ENCODE measurements around the gene ENOSF1.
"Not testable (repeated sequence)": the region's sequence is repeated elsewhere in the genome, so short reads cannot be mapped to it uniquely, and the experiment has no call there.

ENOSF1 gene

GRCh38 chr18:706405-706804 is 6.0 kb downstream of the ENOSF1 start:
- DNase-seq = no peak

DNA sequence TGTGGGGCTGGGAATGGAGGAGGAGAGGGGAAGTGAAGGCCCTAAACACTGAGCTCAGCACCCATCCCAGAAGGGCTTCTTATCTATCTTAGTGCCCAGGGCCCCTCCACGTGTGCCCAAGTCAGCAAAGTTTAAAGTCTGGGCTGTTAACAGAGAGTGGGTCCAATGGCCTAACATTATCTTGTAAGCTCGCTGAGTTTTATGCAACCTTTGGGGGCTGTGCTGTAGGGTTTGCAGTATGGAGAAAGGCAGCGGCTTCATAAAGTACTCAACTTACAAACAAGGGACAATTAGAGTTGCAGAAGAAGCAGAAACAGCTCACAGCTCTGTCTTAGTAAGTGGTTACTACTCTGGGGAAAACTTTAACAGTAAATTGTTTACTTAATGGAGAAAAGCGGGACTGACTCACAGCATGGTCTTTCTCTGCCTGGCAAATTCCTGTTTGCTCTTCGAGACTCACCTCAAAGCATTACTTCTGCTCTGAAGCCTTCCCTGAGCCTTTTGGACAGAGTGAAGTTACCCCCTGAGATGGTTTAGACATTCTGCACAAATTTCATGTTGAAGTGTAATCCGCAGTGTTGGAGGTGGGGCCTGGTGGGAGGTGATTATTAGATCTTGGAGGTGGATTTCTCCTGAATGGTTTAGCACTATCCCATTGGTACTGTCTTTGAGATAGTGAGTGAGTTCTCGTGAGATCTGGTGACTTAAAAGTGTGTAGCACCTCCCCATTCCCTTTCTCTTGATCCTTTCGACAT is 9.0 kb downstream of the ENOSF1 start:
- DNase-seq = no peak

GRCh38 chr18:697800-698199 is 14.6 kb downstream of the ENOSF1 start:
- DNase-seq = no peak

- DNase-seq = no peak
These were observed 15.4 kb downstream of the ENOSF1 start for GRCh38 chr18:697012-697411.

DNA sequence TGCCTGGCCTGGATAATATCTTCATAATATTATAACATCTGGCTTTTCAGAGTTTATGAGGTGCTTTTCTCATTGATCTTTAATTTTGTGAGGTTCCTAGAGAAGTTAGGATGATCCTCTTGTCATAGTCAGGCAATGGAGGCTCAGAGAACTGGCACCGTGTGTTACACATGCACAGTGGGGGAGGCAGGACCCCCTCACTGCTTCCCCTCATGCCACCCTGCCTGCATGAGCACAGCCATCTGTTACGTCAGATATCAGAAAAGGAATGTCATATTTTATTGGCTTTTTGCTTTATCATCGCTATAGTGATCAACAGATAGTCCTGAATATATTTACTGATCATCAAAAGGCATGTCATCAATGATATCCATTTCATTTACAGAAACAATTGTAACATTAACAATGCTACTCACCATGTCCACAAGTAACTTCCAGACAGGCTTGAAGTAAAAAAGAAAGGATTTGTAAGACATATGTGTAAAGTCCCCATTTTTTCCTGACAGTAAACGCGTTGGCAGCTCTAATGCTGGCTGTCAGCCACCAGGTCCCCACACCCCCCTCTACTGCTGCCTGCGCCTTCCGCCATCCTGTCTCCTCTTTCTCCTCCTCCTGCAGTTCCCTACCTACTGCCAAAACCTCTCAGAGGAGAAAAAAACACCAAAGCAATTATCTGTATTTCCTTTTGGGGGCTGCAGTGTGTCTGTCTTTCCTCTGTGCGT is 18.8 kb downstream of the ENOSF1 start:
- DNase-seq = no peak

DNA sequence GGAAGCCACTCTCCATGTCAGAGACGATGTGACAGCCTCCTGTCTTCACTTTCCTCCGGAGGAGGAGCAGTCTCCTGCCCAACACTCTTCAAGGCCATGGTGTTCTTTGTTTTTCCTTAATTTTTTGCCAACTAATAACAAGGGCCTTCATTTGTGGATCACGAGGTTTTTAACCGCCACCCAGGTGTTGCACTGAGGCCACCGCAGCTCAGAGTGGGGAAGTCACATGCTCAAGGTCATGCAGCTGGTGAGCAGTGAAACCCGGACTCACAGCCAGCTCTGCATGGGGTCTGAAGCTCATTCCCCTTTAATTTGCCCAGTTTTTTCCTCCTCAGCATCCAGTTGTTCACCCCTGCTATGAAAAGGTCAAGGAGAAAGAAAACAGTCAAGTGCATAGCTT is 19.6 kb downstream of the ENOSF1 start:
- no peak for DNase-seq

GRCh38 chr18:688323-688722 is 24.1 kb downstream of the ENOSF1 start:
- no peak for DNase-seq

GRCh38 chr18:686339-687111 is 25.9 kb downstream of the ENOSF1 start:
- no peak for DNase-seq

- no peak for DNase-seq
These were observed 27.0 kb downstream of the ENOSF1 start for GRCh38 chr18:685438-685837.

GRCh38 chr18:683531-683930 is 28.9 kb downstream of the ENOSF1 start:
- no peak for DNase-seq

DNA sequence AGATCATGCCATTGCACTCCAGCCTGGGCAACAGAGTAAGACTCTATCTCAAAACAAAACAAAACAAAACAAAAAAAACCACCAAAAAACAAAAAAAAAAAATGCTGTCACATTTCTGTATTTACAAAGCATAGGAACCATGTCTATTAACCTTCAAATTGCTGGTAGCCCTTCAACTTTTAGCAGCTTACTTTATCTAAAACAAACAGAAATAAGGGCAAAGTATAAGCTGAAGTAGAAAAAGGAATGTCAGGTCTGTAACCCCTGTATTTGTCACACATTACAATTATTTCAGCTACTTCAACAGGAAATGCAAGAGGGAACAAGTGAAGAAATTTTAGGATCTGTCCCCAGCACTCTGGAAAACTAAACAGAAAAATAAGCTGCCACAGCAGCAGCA is 29.6 kb downstream of the ENOSF1 start:
- no peak for DNase-seq

DNA sequence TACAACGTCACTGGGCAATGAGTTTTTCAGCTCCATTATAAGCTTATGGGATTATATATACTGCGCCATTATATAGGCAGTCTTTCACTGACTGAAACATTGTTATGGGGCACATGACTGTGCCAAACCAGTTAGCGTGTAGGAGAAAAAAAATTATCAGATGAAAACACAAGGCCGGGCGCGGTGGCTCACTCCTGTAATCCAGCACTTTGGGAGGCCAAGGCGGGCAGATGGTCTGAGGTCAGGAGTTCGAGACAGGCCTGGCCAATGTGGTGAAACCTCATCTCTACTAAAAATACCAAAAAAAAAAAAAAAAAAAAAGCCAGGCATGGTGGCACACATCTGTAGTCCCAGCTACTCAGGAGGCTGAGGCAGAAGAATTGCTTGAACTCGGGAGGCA is 30.0 kb downstream of the ENOSF1 start:
- DNase-seq = not testable (repeated sequence)

DNA sequence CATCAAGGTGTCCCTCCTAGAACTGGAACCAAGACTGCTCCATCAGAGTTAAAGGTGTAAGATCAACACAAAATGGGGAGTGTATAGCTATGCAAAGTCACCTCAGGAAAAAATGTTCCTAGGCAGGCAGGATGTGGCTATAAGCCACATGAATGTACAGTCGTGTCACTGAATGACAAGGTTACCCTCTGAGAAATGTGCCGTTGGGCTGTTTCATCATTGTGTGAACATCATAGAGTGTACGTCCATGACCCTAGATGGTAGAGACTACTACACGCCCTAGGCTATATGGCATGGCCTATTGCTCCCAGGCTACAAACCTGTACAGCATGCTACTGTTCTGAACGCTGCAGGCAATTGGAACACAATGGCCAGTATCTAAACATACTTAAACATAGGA is 30.4 kb downstream of the ENOSF1 start:
- no peak for DNase-seq

DNA sequence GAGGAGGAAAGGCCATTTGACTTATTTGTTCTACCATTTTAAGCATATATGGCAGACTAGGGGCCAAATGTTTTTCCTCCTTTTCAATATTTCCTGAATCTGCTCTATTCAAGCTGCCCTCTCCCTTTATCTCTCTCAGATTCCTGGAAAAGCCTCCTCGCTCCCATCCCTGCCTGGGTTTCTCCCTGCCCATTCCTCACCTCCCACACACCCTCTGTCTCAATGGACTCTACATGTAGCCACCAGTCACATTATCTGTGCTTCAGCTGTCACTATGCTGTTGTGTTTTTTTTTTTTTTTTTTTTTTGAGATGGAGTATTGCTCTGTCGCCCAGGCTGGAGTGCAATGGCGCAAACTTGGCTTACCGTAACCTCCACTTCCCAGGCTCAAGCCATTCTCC is 32.0 kb downstream of the ENOSF1 start:
- no peak for DNase-seq

- no peak for DNase-seq
These were observed 32.9 kb downstream of the ENOSF1 start for GRCh38 chr18:679516-679915.

DNA sequence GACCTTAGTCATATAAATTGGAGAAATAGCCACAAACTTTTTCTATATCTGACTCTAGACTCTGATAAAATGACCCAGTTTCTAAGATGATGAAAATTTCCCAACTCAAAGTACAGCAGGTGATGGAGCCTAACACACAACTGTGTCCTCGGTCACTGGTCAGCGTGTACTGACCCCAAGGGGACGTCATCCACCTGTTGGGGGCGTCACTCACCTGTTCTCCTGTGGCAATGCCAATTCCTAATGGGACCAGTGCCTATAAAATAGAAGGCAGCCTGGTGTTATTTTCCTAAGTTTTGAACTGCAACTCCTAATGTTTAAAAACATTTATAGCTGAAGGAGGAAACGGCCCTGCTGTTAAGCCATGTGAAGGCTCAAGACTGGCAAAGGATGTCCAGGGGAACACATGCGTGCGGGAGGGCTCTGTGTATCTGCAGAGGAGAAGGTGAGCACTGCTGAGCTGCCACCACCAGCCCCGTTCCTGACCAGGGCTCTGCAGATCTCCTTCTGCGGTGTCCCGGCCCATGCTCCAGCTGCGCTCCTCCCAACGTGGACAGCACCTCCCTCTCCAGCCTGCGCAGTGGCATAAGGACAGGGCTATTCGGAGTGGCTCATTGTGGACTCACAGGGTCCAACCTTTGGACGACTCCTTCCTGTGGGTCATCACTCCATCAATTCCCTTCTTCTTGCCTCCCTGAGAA is 33.8 kb downstream of the ENOSF1 start:
- DNase-seq = no peak

GRCh38 chr18:677951-678381 is 34.5 kb downstream of the ENOSF1 start:
- DNase-seq = no peak

- no peak for DNase-seq
These were observed 35.3 kb downstream of the ENOSF1 start for GRCh38 chr18:677145-677544.

DNA sequence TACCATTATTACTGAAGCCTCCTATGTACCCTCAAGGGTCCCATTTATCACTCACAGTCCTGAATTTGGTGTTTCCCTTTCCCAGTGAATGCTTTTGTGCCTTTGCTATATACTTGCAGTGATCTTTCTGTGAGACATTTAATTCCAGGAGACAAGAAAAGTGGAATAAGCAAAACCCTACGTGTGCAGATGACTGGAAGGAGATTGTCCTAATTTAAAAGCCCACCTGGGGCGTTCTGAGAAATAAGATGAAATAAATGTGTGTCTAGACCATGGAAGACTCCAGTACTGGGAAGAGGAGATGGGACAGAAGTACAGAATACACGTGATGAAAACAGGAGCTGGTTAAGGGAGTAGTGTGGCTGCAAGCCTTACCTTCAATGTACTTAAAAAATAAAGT is 35.7 kb downstream of the ENOSF1 start:
- DNase-seq = no peak

GRCh38 chr18:676069-676468 is 36.4 kb downstream of the ENOSF1 start:
- DNase-seq = no peak

GRCh38 chr18:675307-675706 is 37.1 kb downstream of the ENOSF1 start:
- no peak for DNase-seq

DNA sequence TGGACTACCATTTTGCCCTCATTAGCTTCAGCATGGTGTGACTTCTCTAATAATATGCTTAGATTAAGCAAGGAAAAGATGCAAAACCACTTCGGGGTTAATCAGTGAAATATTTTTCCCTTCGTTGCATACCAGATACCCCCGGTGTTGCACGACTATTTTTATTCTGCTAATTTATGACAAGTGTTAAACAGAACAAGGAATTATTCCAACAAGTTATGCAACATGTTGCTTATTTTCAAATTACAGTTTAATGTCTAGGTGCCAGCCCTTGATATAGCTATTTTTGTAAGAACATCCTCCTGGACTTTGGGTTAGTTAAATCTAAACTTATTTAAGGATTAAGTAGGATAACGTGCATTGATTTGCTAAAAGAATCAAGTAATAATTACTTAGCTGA is 38.7 kb downstream of the ENOSF1 start:
- DNase-seq = no peak

DNA sequence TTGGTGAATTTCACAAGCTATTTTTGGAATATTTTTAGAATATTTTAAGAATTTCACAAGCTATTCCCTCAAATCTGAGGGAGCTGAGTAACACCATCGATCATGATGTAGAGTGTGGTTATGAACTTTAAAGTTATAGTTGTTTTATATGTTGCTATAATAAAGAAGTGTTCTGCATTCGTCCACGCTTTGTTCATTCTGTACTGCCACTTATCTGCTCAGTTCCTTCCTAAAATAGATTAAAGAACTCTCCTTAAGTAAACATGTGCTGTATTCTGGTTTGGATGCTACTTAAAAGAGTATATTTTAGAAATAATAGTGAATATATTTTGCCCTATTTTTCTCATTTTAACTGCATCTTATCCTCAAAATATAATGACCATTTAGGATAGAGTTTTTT is 39.1 kb downstream of the ENOSF1 start:
- no peak for DNase-seq

Data from NCI-H1930 (cell line).